Cardiac muscle cell (in vitro differentiated cells and primary cell): ENCODE measurements around the gene EAF2. TPM values are rescaled to one million over a fixed set of nuclear protein-coding genes. Genes with fewer than 3 reads are reported as not detected.
A peak's percentile ranks its signal among the peaks of the same experiment; 100 is the strongest.

Experiments
- DNase-seq, 2 donors: peaks; one replicate each; pipeline versions ENCODE4 v3.0.0 to v3.0.0-alpha.2; 2010 to 2017; ENCODE audit warnings: low read depth in 1 of 2, low spot score in 1 of 2
- H3K27ac ChIP-seq: fragments of 200-600 bp; sonication (generic); 2 replicates; pipeline ENCODE4 v1.5.1; 2016
- H3K27me3 ChIP-seq: fragments of 200-600 bp; sonication (generic); 2 replicates; pipeline ENCODE4 v1.6.0; 2016; ENCODE audit warnings: control low read depth
- H3K36me3 ChIP-seq: fragments of 200-600 bp; sonication (generic); 2 replicates; pipeline ENCODE4 v1.5.1; 2016; ENCODE audit warnings: control low read depth
- H3K4me1 ChIP-seq: fragments of 200-600 bp; sonication (generic); 2 replicates; pipeline ENCODE4 v1.8.1; 2017; ENCODE audit warnings: low read depth, mild to moderate bottlenecking, mixed run types
- H3K4me3 ChIP-seq: fragments of 200-600 bp; sonication (generic); 2 replicates; pipeline ENCODE4 v1.5.1; 2016; ENCODE audit warnings: mild to moderate bottlenecking
- H3K9me3 ChIP-seq: fragments of 200-600 bp; sonication (generic); 2 replicates; pipeline ENCODE4 v1.5.1; 2017; ENCODE audit warnings: low read depth, mild to moderate bottlenecking, control low read depth
- polyA plus RNA-seq: library from polyadenylated mRNA; unstranded; fragments of >200 nt; fragmentation: Nextera tagmentation; extraction: Ambion mirVana; gene quantifications from 2 replicates; pipeline ENCODE4 v1.2.1, GENCODE V29; 2016
- total RNA-seq: library from RNA; depleted of rRNA; stranded (reverse); fragments of >200 nt; gene quantifications from 2 replicates; pipeline ENCODE4 v1.2.3, GENCODE V29; 2016
- TF ChIP-seq, protein P1 (sequence below): IDR thresholded peaks from 2 replicates; pipeline ENCODE4 v1.5.1; 2012; ENCODE audit warnings: low read depth, mild to moderate bottlenecking, low read length

Gene EAF2
- total and polyA plus RNA-seq, 2 experiments from 2014 or later = 1.7 to 2.8 TPM

DNA sequence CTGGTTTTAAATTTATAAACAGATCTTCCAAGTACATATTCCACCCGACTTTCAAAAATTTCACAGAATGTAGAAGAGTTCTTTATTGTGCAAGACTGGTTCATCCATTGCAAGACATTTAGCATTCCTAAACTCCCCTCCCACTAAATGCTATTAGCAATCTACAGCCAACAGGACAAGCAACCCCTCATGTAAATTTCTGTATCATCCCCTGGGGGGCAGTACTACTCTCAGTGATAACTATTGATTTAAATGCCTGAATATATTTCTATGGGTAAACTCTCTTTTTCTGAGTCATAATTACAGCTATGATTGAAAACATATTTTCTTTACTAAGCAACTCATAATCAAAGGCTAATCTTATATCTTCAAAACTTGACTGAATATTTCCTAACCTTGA lies 48.5 kb downstream of the EAF2 start:
- H3K36me3 ChIP-seq = no peaks in the 10 kb centered on the region
- TF ChIP-seq, protein P1, sequence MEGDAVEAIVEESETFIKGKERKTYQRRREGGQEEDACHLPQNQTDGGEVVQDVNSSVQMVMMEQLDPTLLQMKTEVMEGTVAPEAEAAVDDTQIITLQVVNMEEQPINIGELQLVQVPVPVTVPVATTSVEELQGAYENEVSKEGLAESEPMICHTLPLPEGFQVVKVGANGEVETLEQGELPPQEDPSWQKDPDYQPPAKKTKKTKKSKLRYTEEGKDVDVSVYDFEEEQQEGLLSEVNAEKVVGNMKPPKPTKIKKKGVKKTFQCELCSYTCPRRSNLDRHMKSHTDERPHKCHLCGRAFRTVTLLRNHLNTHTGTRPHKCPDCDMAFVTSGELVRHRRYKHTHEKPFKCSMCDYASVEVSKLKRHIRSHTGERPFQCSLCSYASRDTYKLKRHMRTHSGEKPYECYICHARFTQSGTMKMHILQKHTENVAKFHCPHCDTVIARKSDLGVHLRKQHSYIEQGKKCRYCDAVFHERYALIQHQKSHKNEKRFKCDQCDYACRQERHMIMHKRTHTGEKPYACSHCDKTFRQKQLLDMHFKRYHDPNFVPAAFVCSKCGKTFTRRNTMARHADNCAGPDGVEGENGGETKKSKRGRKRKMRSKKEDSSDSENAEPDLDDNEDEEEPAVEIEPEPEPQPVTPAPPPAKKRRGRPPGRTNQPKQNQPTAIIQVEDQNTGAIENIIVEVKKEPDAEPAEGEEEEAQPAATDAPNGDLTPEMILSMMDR = peak; percentile 47
- H3K27me3 ChIP-seq = no peaks in the 10 kb centered on the region
- H3K4me1 ChIP-seq = no peaks in the 10 kb centered on the region
- DNase-seq = peak; percentile 13 to 68
- H3K27ac ChIP-seq = no peak overlapping the region
- H3K4me3 ChIP-seq = no peak overlapping the region
- no peaks in the 10 kb centered on the region for H3K9me3 ChIP-seq

DNA sequence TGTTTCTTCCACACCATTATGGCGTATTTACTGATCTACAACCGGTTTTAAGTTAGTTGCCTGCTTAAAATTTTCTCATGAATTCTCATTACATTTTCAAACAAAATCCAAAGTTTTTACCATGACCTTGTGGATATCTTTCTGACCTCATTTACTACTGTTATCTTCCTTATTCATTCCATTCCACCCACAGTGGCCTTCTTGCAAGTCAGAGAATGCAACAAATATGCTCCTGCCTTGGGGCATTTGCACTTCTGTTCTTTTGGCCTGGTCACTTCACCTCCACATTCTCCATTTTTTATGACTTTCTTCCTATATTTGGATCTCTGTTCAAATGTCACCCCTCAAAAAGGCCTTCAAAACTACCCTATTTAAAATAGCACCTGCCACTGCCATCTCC lies 50.4 kb downstream of the EAF2 start:
- DNase-seq = peak in 1 of 2 donors; percentile 21
- H3K27me3 ChIP-seq = no peaks in the 10 kb centered on the region
- H3K9me3 ChIP-seq = no peaks in the 10 kb centered on the region
- no peak overlapping the region for H3K4me3 ChIP-seq
- H3K36me3 ChIP-seq = no peaks in the 10 kb centered on the region
- H3K4me1 ChIP-seq = no peaks in the 10 kb centered on the region
- no peak overlapping the region for H3K27ac ChIP-seq
- TF ChIP-seq, protein P1 = no peak

DNA sequence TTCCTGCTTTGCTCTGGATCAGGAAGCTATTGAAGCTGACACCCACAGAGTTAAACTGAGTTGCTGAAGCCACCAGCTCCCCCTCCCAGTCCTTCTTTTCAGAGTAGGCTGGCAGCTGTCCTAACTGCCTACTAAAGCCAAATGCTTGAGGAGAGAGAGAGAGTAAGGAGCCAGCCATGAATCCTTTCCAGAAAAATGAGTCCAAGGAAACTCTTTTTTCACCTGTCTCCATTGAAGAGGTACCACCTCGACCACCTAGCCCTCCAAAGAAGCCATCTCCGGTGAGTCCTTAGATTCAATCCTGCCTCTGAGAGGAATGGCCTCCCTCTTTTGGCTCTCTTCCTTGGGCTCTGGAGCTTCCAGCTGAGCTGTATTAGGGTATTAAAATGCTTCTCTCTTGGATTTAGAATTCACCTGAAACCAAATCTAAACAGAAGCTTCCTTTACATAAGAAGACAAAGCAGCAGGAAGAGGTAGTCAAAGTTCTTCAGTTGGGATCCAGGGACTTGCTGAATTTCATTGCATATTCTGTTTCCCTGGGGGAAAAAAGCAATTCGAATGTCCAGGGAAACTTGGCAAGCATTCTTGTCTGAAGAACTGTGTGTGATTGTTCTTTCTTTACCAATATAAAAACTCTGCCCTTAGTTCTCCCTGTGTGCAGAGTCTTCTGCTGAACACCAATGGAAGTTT lies 59.4 kb downstream of the EAF2 start, which contains the start of gene SLC15A2:
TSS of gene SLC15A2 (plus strand) at position 101 of the 690 bp plus-strand sequence. CDS start at position 177, 76 bp downstream.
- Histone ChIP-seq H3K9me3 (no peaks in the 10 kb centered on the region), H3K36me3 (no peaks in the 10 kb centered on the region), H3K27ac (no peak within 1 kb of the TSS), H3K4me1 (no peaks in the 10 kb centered on the region), H3K27me3 (no peaks in the 10 kb centered on the region), H3K4me3 (no peak within 1 kb of the TSS)
- DNase-seq = peak; percentile 31 to 34
- TF ChIP-seq, protein P1 = no peak

DNA sequence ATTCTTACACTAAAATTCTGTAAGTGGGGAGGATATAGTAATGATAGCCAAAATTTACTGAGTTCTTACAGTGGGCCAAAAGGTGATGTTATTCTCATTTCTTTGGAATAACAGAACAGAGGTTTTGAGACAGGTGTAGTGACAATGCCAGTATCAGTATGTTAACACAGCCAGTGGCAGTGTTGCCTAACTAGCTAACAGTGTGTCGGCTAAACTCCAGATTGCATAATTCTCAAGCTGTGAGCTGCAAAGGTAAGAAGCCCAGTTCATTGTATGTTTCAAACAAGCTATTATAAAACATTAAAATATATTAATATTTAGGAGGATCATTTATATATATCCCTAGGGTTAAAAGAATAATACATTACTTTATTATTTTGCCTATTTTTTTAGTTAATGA lies 60.1 kb downstream of the EAF2 start:
- H3K36me3 ChIP-seq = no peaks in the 10 kb centered on the region
- H3K4me3 ChIP-seq = no peak overlapping the region
- no peak overlapping the region for H3K27ac ChIP-seq
- H3K9me3 ChIP-seq = no peaks in the 10 kb centered on the region
- H3K27me3 ChIP-seq = no peaks in the 10 kb centered on the region
- H3K4me1 ChIP-seq = no peaks in the 10 kb centered on the region
- TF ChIP-seq, protein P1 = no peak
- DNase-seq = no peak

DNA sequence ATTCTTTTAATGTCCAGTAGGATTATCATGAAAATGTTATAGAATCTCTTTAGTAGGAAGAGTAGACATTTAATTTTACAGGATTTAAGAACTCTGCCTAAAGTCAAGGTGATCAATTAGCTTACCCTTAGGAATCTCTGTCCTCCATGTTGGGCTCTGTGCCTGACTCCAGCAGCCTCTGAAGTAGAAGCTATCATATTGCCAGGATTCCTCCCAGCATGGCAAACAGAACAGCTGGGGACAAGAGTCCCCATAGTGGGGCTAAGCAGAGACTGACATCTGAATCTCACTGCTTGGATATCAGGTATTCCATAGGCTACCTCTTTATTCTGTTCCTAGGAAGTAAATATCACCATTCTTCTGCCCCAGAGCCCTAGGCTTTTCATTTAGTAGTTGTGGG lies 60.7 kb downstream of the EAF2 start:
- TF ChIP-seq, protein P1 = no peak
- no peak for DNase-seq
- H3K36me3 ChIP-seq = no peaks in the 10 kb centered on the region
- H3K4me1 ChIP-seq = no peaks in the 10 kb centered on the region
- H3K9me3 ChIP-seq = no peaks in the 10 kb centered on the region
- no peak overlapping the region for H3K4me3 ChIP-seq
- no peak overlapping the region for H3K27ac ChIP-seq
- H3K27me3 ChIP-seq = no peaks in the 10 kb centered on the region
